K562 (cell line): ENCODE data around the gene MCAM. TPM values are rescaled to one million over a fixed set of nuclear protein-coding genes. Genes with fewer than 3 reads are reported as not detected.
A peak's percentile ranks its signal among the peaks of the same experiment; 100 is the strongest.

Experiments used
- ATAC-seq: fragments of 200-7000 bp; cut with Tn5 transposase; 3 replicates; pipeline ENCODE4 v1.9.1; 2020; ENCODE audit warnings: moderate library complexity
- BruUV-seq: library from RNA; stranded (reverse); fragments of 400-500 nt; replicated peaks from 2 replicates; lab custom pipeline; 2021; lab: Mats Ljungman, UMichigan
- CTCF ChIA-PET: fragments of 300-600 bp; formaldehyde crosslinking; extraction: SDS; loops from one replicate; lab custom pipeline; 2021; ENCODE audit warnings: low intra/inter-chr PET ratio; lab: Yijun Ruan, JAX
- POLR2A ChIA-PET: fragments of 300-600, 350-650 bp; sonication (Branson Sonifier 250); formaldehyde crosslinking; extraction: SDS; loops from one replicate; lab custom pipeline; 2021; ENCODE audit warnings: antibody characterized with exemption, inconsistent platforms; lab: Yijun Ruan, JAX
- DNase-seq, 4 experiments: peaks; one replicate each; pipeline versions ENCODE4 v3.0.0 to v3.0.0-alpha.2; 2011 to 2018; ENCODE audit warnings: low spot score in 3 of 4, mixed read lengths in 3 of 4; ENCODE audit errors: extremely low read depth in 1 of 4
- FAIRE-seq: peaks from 2 replicates; lab custom pipeline; 2011; peaks lifted over from hg19 to GRCh38; lab: Jason Lieb, UNC
- H2AFZ ChIP-seq: 2 replicates; pipeline ENCODE4 v1.6.0; 2011; ENCODE audit warnings: low read depth, low read length, control low read depth, inconsistent platforms
- H3K27ac ChIP-seq: fragments of 200-600 bp; 3 replicates; pipeline ENCODE4 v1.8.0; 2011; ENCODE audit warnings: low read depth, mild to moderate bottlenecking, control low read depth, inconsistent platforms, low read length, moderate library complexity, mixed read lengths; ENCODE audit errors: extremely low read depth
- H3K27me3 ChIP-seq, 2 experiments: fragments of 300-600 bp in 1 of 2; 2 replicates in 1 of 2; 3 replicates in 1 of 2; pipeline versions ENCODE4 v1.6.0 to v1.8.0; 2011; ENCODE audit warnings: inconsistent platforms in 2 of 2, low read length in 2 of 2, mild to moderate bottlenecking in 1 of 2, mixed read lengths in 1 of 2, moderate library complexity in 1 of 2; ENCODE audit not compliant: control insufficient read depth in 2 of 2, insufficient read depth in 2 of 2
- H3K36me3 ChIP-seq: fragments of 300-600 bp; 3 replicates; pipeline ENCODE4 v1.8.0; 2011; ENCODE audit warnings: mild to moderate bottlenecking, low read length, inconsistent platforms; ENCODE audit not compliant: control insufficient read depth, insufficient read depth
- H3K4me1 ChIP-seq, 2 experiments: fragments of 200-600 bp in 1 of 2; replicated peaks in 1 of 2; 2 replicates in 1 of 2; 3 replicates in 1 of 2; pipeline versions ENCODE4 v1.5.1 to v1.8.0; 2011; ENCODE audit warnings: inconsistent platforms in 2 of 2, low read length in 2 of 2, mild to moderate bottlenecking in 1 of 2, mixed read lengths in 1 of 2, moderate library complexity in 1 of 2; ENCODE audit not compliant: control insufficient read depth in 2 of 2, insufficient read depth in 2 of 2
- H3K4me2 ChIP-seq: 2 replicates; pipeline ENCODE4 v1.6.1; 2011; ENCODE audit warnings: low read length, control low read depth, inconsistent platforms, mixed read lengths; ENCODE audit not compliant: insufficient read depth
- H3K4me3 ChIP-seq: fragments of 200-600 bp; sonication (generic), shearing (Covaris generic); 2 replicates; pipeline ENCODE4 v1.5.1; 2016; ENCODE audit warnings: control low read depth, inconsistent platforms
- H3K79me2 ChIP-seq: fragments of 200-600 bp; 3 replicates; pipeline ENCODE4 v1.8.0; 2011; ENCODE audit warnings: low read length, inconsistent platforms; ENCODE audit not compliant: control insufficient read depth, insufficient read depth
- H3K9ac ChIP-seq, 2 experiments: 2 replicates each; pipeline versions ENCODE4 v1.6.0 to v1.6.1; 2011; ENCODE audit warnings: low read depth in 2 of 2, low read length in 2 of 2, control low read depth in 1 of 2, inconsistent platforms in 1 of 2, mild to moderate bottlenecking in 1 of 2, mixed read lengths in 1 of 2; ENCODE audit not compliant: insufficient read depth in 1 of 2
- H3K9me1 ChIP-seq: one replicate; pipeline ENCODE4 v1.6.0; 2011; ENCODE audit warnings: inconsistent platforms, mild to moderate bottlenecking, low read length, moderate library complexity; ENCODE audit not compliant: control insufficient read depth, insufficient read depth
- H3K9me3 ChIP-seq: replicated peaks from 2 replicates; pipeline ENCODE4 v1.5.1; 2011; ENCODE audit warnings: low read depth, low read length, inconsistent platforms; ENCODE audit not compliant: control insufficient read depth, insufficient read depth
- H4K20me1 ChIP-seq: replicated peaks from 2 replicates; pipeline ENCODE4 v1.6.1; 2011; ENCODE audit warnings: low read length, inconsistent platforms, mixed read lengths; ENCODE audit not compliant: control insufficient read depth, insufficient read depth
- FOXP4 ChIP-seq: sonication (generic); formaldehyde crosslinking; IDR thresholded peaks from 2 replicates; pipeline ENCODE4 v1.8.0; 2022; ENCODE audit warnings: mild to moderate bottlenecking, missing genetic modification reagents, borderline replicate concordance
- LEF1 ChIP-seq: fragments of 450-650 bp; IDR thresholded peaks from 2 replicates; pipeline ENCODE4 v1.6.1; 2016; ENCODE audit warnings: mild to moderate bottlenecking
- PATZ1 ChIP-seq: fragments of 250-450 bp; sonication (Bioruptor Pico); IDR thresholded peaks from 2 replicates; pipeline ENCODE4 v1.5.0; 2020; ENCODE audit warnings: mild to moderate bottlenecking, borderline replicate concordance
- POLR2AphosphoS2 ChIP-seq: IDR thresholded peaks from 2 replicates; pipeline ENCODE4 v1.6.1; 2012; ENCODE audit warnings: low read length, improper control_type of control experiment
- RCOR1 ChIP-seq, 2 experiments: IDR thresholded peaks; 2 replicates each; pipeline ENCODE4 v1.6.1; 2012; ENCODE audit warnings: low read depth in 2 of 2, low read length in 2 of 2, borderline replicate concordance in 1 of 2, improper control_type of control experiment in 1 of 2
- SNRNP70 ChIP-seq: fragments of 200-400 bp; formaldehyde crosslinking; optimal IDR thresholded peaks from 2 replicates; pipeline ENCODE3; 2017; ENCODE audit warnings: low read depth, low read length
- TFAM ChIP-seq: fragments of 250-450 bp; sonication (Bioruptor Pico); conservative IDR thresholded peaks from 2 replicates; pipeline ENCODE4 v1.5.0; 2021; ENCODE audit warnings: mild to moderate bottlenecking, moderate library complexity
- ZNF175 ChIP-seq: fragments of 200-800 bp; sonication (Bioruptor generic); IDR thresholded peaks from 2 replicates; pipeline ENCODE4 v1.6.1; 2016; ENCODE audit warnings: low read depth, mild to moderate bottlenecking, missing genetic modification characterization, missing compliant biosample characterization
- WGBS: fragments of 100-300 bp; shearing (Covaris generic); methylation state at CpG from one replicate; pipeline ENCODE4 v1.1.6; 2016; ENCODE audit warnings: low coverage, mixed read lengths; ENCODE audit not compliant: insufficient coverage; ENCODE audit errors: missing lambda C conversion rate; 5-methylcytosine and 5-hydroxymethylcytosine counted together
- in situ Hi-C: fragments of 300-500 bp; cut with MboI; formaldehyde crosslinking; loops from 4 replicates; pipeline ENCODE4 v1.15.0; 2018; ENCODE audit warnings: inconsistent platforms, mixed read lengths
- intact Hi-C: fragments of 100-400 bp; cut with micrococcal nuclease; formaldehyde crosslinking; loops from 2 replicates; pipeline ENCODE4 v1.14.2; 2022
- polyA plus RNA-seq, 8 experiments: library from polyadenylated mRNA; depleted of rRNA in 4 of 8; stranded (reverse) in 5 of 8; unstranded in 3 of 8; fragments of >200 nt; fragmentation: Nextera tagmentation in 2 of 8; fragmentation: Illumina TruSeq in 1 of 8; extraction: Ambion mirVana in 2 of 8; extraction: Trizol in 1 of 8; gene quantifications; 2 replicates each; pipeline versions ENCODE4 v1.2.1 to v1.2.3, GENCODE V29; 2011 to 2014; ENCODE audit warnings: inconsistent platforms in 1 of 8, missing spikeins in 1 of 8
- total RNA-seq, 7 experiments: library from RNA; depleted of rRNA in 6 of 7; stranded (reverse); fragments of >200 nt in 6 of 7; fragmentation: Illumina TruSeq in 2 of 7; extraction: Trizol in 2 of 7; gene quantifications; 2 replicates each; pipeline versions ENCODE4 v1.2.1 to v1.2.3, GENCODE V29; 2011 to 2021; ENCODE audit warnings: low replicate concordance in 1 of 7

MCAM gene
- total and polyA plus RNA-seq, 9 of the 15 experiments (the other 6 are each of a cell fraction or from before 2014, with no cell fraction given): 14.7 to 118 (median 53.6) TPM

GRCh38 chr11:119346605-119347004 lies 29.7 kb upstream of the MCAM start, which contains the start of gene MFRP:
TSS of gene MFRP (minus strand) at chr11:119346705. CDS start at chr11:119346513, 192 bp downstream.
- Histone ChIP-seq H3K27ac (no peak within 1 kb of the TSS), H3K36me3 (no peaks in the 10 kb centered on the region), H3K9ac (peak within 1 kb of the TSS in 1 of 2 experiments; percentile 6; a peak in 1 of 4 replicates), H3K9me1 (no peaks in the 10 kb centered on the region), H4K20me1 (no peaks in the 10 kb centered on the region; the same call in 1 of the 2 replicates), H2AFZ (no peak within 1 kb of the TSS), H3K4me1 (peaks cover 0 to 13% of the 10 kb centered on the region in 2 experiments; a peak in 3 of 5 replicates), H3K4me2 (no peak within 1 kb of the TSS), H3K79me2 (no peaks in the 10 kb centered on the region), H3K4me3 (no peak within 1 kb of the TSS), H3K9me3 (no peaks in the 10 kb centered on the region), H3K27me3 (peaks cover 0 to 21% of the 10 kb centered on the region in 2 experiments; a peak in 3 of 5 replicates)
- FAIRE-seq: no peak
- intact Hi-C loops: no loop called here
- no TSS peak for BruUV-seq
- in situ Hi-C loops: no loop called here
- WGBS: 9% methylated on average over 4 of the region's 6 CpGs
- ChIA-PET POLR2A (interaction anchor here (0.9 to 1.0 kb wide), 2 partner anchors 18 to 24 kb away, joined by 3 to 5 read pairs; no protein-coding TSS in a partner anchor), CTCF (no interaction called here)
- ATAC-seq: no peak
- TF ChIP-seq LEF1: no peak
- TF ChIP-seq FOXP4 (CRISPR knock-in tag): no peak
- no peak for TF ChIP-seq RCOR1 (IDR thresholded peaks at IDR 0.05; ENCODE audit: borderline replicate concordance in 1 of 2, low read depth in 2 of 2, low read length in 2 of 2)
- no peak for TF ChIP-seq POLR2AphosphoS2
- TF ChIP-seq ZNF175 (CRISPR knock-in tag): no peak
- TF ChIP-seq PATZ1 (CRISPR knock-in tag): no peak
- TF ChIP-seq SNRNP70: no peak
- no peak for TF ChIP-seq TFAM (CRISPR knock-in tag)
- no peak for DNase-seq
